ENCODE measurements around the gene FGF6.

GRCh38 chr12:4444031-4444430 lies 1.6 kb downstream of the FGF6 start:
- TF ChIP-seq CTCF (IDR thresholded peaks at IDR 0.05) (no peak), POLR2A (IDR thresholded peaks at IDR 0.05) (no peak)

Measured in uterus (tissue), 2 donors.